HUES6 (cell line): ENCODE data around the gene EDNRA.
A peak's percentile ranks its signal among the peaks of the same experiment; 100 is the strongest.
"Not testable (repeated sequence)": the region's sequence is repeated elsewhere in the genome, so short reads cannot be mapped to it uniquely, and the experiment has no call there.

Experiments used
- H3K27ac ChIP-seq: 2 replicates; pipeline ENCODE4 v1.7.0; 2013; ENCODE audit warnings: low read depth, mild to moderate bottlenecking, low read length, inconsistent platforms
- H3K27me3 ChIP-seq: 2 replicates; pipeline ENCODE4 v1.6.1; 2013; ENCODE audit warnings: low read length; ENCODE audit not compliant: control insufficient read depth, insufficient read depth
- H3K36me3 ChIP-seq: 2 replicates; pipeline ENCODE4 v1.6.1; 2013; ENCODE audit warnings: low read length; ENCODE audit not compliant: control insufficient read depth, insufficient read depth
- H3K4me1 ChIP-seq: 2 replicates; pipeline ENCODE4 v1.6.1; 2013; ENCODE audit warnings: low read length; ENCODE audit not compliant: control insufficient read depth, insufficient read depth
- H3K4me3 ChIP-seq: 2 replicates; pipeline ENCODE4 v1.5.1; 2013; ENCODE audit warnings: low read depth, low read length
- H3K9ac ChIP-seq: one replicate; pipeline ENCODE4 v1.6.1; 2013; ENCODE audit warnings: mild to moderate bottlenecking, low read length
- H3K9me3 ChIP-seq: 2 replicates; pipeline ENCODE4 v1.6.1; 2013; ENCODE audit warnings: low read depth, low read length; ENCODE audit not compliant: control insufficient read depth, insufficient read depth

Gene EDNRA

DNA sequence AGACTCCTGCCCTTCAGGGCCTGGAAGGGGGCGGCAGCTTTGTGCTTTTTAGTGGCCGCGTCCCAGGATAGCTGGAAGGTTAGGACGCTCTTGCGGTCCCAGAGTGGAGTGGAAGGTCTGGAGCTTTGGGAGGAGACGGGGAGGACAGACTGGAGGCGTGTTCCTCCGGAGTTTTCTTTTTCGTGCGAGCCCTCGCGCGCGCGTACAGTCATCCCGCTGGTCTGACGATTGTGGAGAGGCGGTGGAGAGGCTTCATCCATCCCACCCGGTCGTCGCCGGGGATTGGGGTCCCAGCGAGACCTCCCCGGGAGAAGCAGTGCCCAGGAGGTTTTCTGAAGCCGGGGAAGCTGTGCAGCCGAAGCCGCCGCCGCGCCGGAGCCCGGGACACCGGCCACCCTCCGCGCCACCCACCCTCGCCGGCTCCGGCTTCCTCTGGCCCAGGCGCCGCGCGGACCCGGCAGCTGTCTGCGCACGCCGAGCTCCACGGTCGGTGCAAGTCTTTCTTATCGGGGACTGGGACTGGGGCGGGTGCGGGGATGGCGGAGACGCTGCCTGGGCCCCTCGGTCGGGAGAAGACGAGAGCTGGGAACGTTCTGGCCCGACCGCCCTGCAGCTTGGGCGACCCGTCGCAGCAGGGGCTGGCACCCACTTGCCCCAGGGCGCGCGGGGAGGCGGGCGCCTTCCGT lies at the start of gene EDNRA:
Gene EDNRA (plus strand): TSS at position 207 of the 686 bp plus-strand sequence. CDS start 4,585 bp downstream, outside the sequence.
- Histone ChIP-seq H3K36me3 (no peaks in the 10 kb centered on the region), H3K4me1 (peaks cover 20% of the 10 kb centered on the region), H3K4me3 (peak within 1 kb of the TSS; percentile 72), H3K9me3 (peaks cover 3% of the 10 kb centered on the region; the same call in 1 of the 2 replicates), H3K27ac (no peak within 1 kb of the TSS), H3K9ac (peak within 1 kb of the TSS; percentile 64), H3K27me3 (peaks cover 43% of the 10 kb centered on the region)

DNA sequence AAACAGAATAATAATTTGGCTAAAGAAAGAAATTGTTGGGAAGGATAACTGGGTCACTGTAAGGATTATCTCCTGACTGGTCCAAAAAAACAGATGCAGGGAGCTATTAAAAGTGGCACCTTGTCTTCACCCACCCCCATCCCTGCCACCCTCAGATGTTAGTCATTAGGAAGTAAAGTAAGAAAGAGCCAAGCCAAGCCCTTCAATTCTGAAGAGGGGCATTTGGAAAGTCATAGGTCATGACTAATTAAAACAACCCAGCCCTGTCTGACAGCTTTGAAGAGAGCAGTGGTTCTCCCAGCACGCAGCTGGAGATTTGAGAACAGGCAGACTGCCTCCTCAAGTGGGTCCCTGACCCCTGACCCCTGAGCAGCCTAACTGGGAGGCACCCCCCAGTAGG lies 46.5 kb upstream of the EDNRA start:
- H3K9ac ChIP-seq, H3K9me3 ChIP-seq: not testable (repeated sequence)

DNA sequence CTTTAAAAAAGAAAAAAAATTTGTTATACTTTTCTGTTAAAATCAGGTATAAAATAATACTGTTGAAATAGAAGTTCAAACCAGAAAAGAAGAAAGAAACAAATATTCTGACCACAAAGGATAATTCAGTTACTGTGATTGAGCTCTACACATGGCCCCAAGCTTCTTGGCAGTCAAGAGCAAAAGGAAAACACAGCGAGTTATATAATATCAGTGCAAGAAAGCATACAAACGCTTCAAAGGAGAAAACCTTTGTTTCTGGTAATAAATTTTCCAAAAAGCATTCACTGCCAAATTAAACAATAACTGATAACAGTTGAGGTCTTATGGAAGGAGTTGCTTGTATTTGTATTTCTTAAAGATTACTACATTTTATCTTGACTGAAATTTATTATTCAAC lies 40.5 kb upstream of the EDNRA start:
- Histone ChIP-seq H3K4me3 (no peak overlapping the region), H3K9me3 (no peaks in the 10 kb centered on the region), H3K27ac (no peak overlapping the region), H3K27me3 (no peaks in the 10 kb centered on the region), H3K9ac (no peak overlapping the region), H3K4me1 (no peaks in the 10 kb centered on the region), H3K36me3 (no peaks in the 10 kb centered on the region)

More for the DNA sequence above, 46.5 kb upstream of the EDNRA start:
- not testable (repeated sequence) for H3K27ac ChIP-seq, H3K36me3 ChIP-seq, H3K27me3 ChIP-seq, H3K4me1 ChIP-seq, H3K4me3 ChIP-seq

DNA sequence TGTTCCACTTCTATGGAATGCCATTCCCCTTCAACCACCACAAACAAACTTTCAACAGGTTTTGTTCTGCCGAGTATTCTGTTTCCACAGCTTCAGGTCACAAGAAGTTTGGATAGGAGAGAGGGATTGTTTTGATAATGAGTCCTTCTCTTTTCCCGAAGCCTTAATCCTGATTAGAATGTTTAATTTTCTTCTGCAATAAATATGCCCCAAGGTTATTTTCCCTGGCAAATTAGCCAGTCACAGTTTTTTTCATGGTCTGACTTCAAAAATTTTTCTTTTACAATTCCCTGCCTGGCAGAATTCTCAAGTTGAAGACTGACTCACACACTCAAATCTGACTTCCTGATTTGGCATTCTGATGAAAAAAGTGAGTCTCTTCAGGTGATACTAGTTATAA lies 33.1 kb upstream of the EDNRA start:
- no peaks in the 10 kb centered on the region for H3K36me3 ChIP-seq

DNA sequence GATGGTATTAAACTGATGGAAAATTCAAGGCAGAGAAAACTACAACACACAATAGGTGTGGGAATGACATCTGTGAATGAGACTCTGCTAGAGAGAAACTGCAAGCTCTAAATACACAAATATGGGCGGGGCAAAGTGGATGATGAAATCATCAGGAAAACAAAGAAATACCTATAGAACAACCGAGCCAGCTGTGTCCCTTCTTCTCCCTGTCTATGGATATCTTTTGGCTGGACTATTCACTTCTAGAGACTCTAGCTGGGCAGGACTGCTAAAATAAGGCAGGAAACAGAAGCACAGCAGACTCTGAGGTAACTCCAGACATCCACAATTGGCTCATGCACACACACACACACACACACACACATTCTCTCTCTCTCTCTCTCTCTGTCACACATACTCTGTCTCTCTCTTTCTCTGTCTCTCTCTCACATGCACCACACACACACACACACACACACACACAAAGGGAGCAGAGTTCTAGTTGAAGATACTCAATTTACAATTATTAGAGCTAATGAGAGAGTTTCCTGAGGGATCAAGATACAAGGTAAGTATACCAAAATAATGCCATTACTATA lies 27.2 kb upstream of the EDNRA start:
- Histone ChIP-seq H3K4me3 (no peak overlapping the region), H3K36me3 (no peaks in the 10 kb centered on the region), H3K27me3 (no peaks in the 10 kb centered on the region), H3K9me3 (no peaks in the 10 kb centered on the region), H3K9ac (no peak overlapping the region), H3K27ac (no peak overlapping the region), H3K4me1 (no peaks in the 10 kb centered on the region)

More for the DNA sequence above, 33.1 kb upstream of the EDNRA start:
- Histone ChIP-seq H3K27ac (no peak overlapping the region), H3K4me3 (no peak overlapping the region), H3K27me3 (no peaks in the 10 kb centered on the region), H3K9me3 (no peaks in the 10 kb centered on the region), H3K4me1 (no peaks in the 10 kb centered on the region), H3K9ac (no peak overlapping the region)

DNA sequence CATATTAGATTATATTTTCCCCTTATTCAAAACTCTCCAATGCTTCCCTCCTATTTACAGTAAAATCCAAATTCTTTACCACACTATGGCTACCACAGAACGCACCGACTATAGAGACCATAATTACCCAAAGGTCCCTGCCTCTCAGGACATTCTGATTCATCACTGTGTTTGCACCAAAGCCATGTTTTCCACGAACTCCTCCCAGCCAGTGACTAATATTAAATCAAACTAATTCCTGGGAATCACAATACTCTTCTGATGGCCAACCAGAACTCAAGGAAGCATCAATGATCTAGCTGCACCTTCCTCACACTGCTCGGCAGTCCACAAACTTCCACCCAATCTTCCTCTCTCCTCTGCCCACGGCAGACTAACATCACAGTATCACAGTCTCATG lies 24.2 kb upstream of the EDNRA start:
- Histone ChIP-seq H3K9me3 (no peaks in the 10 kb centered on the region), H3K27ac (no peak overlapping the region), H3K9ac (no peak overlapping the region), H3K4me1 (no peaks in the 10 kb centered on the region), H3K4me3 (no peak overlapping the region), H3K36me3 (no peaks in the 10 kb centered on the region), H3K27me3 (no peaks in the 10 kb centered on the region)

DNA sequence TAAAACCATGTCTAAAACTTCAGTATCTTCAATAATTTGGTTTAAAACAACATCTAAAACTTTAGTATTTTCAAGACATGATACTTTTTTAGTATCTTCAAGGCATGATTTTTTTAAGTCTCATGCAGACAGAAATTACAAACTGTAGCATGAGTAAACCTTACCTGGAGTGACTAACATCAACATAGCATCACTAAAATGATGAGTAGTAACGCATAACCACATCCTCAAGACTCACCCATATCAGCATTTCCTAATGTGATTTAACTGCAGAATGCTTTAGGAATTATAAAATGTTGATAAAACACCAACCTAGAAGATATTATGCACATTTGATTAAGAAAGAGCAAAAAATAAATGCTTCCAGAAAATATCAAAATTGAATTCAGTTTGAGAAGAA lies 19.7 kb upstream of the EDNRA start:
- Histone ChIP-seq H3K36me3 (no peaks in the 10 kb centered on the region), H3K9ac (no peak overlapping the region), H3K27ac (no peak overlapping the region), H3K27me3 (no peaks in the 10 kb centered on the region), H3K4me3 (no peak overlapping the region), H3K9me3 (peaks cover 7% of the 10 kb centered on the region), H3K4me1 (no peaks in the 10 kb centered on the region)

DNA sequence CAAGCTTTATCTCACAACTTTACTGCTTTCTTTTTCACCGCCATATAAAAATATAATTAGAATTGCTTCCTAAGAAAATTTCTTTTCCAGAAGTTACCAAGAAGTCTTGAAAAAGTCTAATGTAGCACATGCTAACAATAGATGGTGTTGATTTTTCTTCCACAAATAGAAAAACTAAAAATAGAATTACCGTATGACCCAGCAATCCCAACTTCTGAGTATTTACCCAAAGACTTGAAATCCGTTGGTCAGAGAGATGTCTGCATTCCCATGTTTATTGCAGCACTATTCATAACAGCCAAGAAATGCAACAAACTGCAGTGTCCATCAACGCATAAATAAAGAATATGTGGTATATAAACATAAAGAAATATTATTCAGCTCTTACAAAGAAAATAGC lies 17.8 kb upstream of the EDNRA start:
- peaks cover 7% of the 10 kb centered on the region for H3K9me3 ChIP-seq
- no peaks in the 10 kb centered on the region for H3K36me3 ChIP-seq
- no peaks in the 10 kb centered on the region for H3K4me1 ChIP-seq
- H3K27ac ChIP-seq = no peak overlapping the region
- no peak overlapping the region for H3K4me3 ChIP-seq
- H3K27me3 ChIP-seq = no peaks in the 10 kb centered on the region
- no peak overlapping the region for H3K9ac ChIP-seq

DNA sequence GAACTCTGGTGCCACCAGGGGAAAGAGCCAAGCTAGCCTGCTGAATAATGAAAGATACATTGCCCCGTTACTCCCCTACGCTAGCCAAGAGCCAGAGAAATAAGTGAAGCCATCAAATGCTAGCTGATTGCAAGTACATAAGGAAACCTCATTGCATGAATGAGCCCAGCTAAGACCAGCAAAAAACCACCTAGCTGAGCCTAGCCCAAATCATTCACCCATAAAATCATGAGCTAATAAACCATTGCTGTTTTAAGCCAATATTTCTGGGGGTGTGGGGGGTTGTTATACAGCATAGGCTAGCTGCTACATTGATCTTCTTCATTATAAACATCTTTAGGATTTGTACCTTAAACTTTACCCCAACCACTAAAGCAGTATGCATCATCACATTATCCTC lies 15.4 kb upstream of the EDNRA start:
- no peaks in the 10 kb centered on the region for H3K4me1 ChIP-seq
- no peaks in the 10 kb centered on the region for H3K36me3 ChIP-seq
- no peak overlapping the region for H3K27ac ChIP-seq
- peaks cover 7% of the 10 kb centered on the region for H3K9me3 ChIP-seq
- no peaks in the 10 kb centered on the region for H3K27me3 ChIP-seq
- no peak overlapping the region for H3K4me3 ChIP-seq
- no peak overlapping the region for H3K9ac ChIP-seq

DNA sequence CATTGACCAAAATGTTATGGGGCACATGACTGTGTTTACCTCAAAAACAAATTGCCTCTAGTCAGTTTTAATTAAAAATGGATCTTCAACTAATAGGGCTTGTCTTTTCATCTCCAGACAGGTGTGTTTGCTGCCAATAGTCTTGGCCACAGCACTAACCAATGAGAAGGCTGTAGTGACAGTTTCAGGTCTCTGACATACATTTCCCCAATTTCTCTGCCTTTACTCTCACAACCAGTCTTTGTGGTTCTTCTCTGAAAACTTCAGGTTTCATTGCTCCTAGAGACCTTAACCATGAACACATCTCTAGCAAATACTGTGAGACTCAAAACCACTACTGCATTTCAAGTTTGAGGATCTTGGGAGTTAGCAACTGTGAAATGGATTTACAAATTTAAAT lies 3.5 kb upstream of the EDNRA start:
- H3K36me3 ChIP-seq = no peaks in the 10 kb centered on the region
- H3K9me3 ChIP-seq = peaks cover 3% of the 10 kb centered on the region; the same call in 1 of the 2 replicates
- H3K4me3 ChIP-seq = no peak overlapping the region
- peaks cover 36% of the 10 kb centered on the region for H3K27me3 ChIP-seq
- no peak overlapping the region for H3K9ac ChIP-seq
- no peak overlapping the region for H3K27ac ChIP-seq
- H3K4me1 ChIP-seq = peaks cover 16% of the 10 kb centered on the region

DNA sequence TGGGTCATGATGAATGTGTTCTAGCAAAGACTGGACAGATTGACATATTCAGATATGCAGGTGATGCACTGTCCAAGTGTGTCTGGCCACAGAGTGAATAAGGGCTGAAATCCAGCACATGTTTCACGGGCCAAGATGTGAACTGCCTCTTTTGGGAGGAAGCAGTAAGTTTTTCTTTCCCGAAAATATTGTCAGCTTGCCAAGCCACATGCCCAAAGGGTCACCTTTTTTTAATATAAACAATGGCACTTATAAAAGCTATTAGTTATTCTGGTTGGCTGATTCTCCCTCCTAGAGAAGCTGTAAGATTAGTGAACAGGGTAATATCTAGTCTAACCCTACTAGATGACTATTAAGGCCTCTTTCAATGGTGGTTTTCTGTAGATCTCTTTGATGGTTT lies 1.5 kb upstream of the EDNRA start:
- Histone ChIP-seq H3K4me3 (no peak overlapping the region), H3K27me3 (peaks cover 43% of the 10 kb centered on the region), H3K27ac (no peak overlapping the region), H3K4me1 (peaks cover 20% of the 10 kb centered on the region), H3K36me3 (no peaks in the 10 kb centered on the region), H3K9me3 (peaks cover 3% of the 10 kb centered on the region; the same call in 1 of the 2 replicates), H3K9ac (no peak overlapping the region)
